Neural cell (in vitro differentiated cells): ENCODE data around the gene NSMCE1.
"Not testable (repeated sequence)": the region's sequence is repeated elsewhere in the genome, so short reads cannot be mapped to it uniquely, and the experiment has no call there.

Source experiments
- CTCF ChIP-seq: fragments of 450-650 bp; IDR thresholded peaks from 2 replicates; pipeline ENCODE4 v1.5.1; 2014; ENCODE audit warnings: antibody characterized with exemption, mild to moderate bottlenecking, moderate library complexity; ENCODE audit not compliant: poor library complexity, severe bottlenecking
- EP300 ChIP-seq: fragments of 450-650 bp; conservative IDR thresholded peaks from 2 replicates; pipeline ENCODE4 v1.6.1; 2014; ENCODE audit warnings: antibody characterized with exemption, mild to moderate bottlenecking, moderate library complexity; ENCODE audit not compliant: poor library complexity, severe bottlenecking
- EZH2 ChIP-seq: fragments of 200-600, 300-800 bp; shearing (Covaris generic), sonication (generic); IDR thresholded peaks from 2 replicates; pipeline ENCODE4 v1.6.1; 2014; ENCODE audit warnings: antibody characterized with exemption, low read length, borderline replicate concordance, mild to moderate bottlenecking; ENCODE audit not compliant: insufficient read depth, poor library complexity, severe bottlenecking

- TF ChIP-seq CTCF, EP300, EZH2: not testable (repeated sequence)
Measured at GRCh38 chr16:27274424-27274874, 5.9 kb upstream of the NSMCE1 start.
